Endometrium (tissue), 2 donors: Measurements from ENCODE around the gene CUTA.

ENCODE experiments used
- FAIRE-seq: peaks from 2 replicates; lab custom pipeline; 2012; peaks lifted over from hg19 to GRCh38; lab: Jason Lieb, UNC
- donor health status: control.
- donor health status: control.

Gene CUTA

DNA sequence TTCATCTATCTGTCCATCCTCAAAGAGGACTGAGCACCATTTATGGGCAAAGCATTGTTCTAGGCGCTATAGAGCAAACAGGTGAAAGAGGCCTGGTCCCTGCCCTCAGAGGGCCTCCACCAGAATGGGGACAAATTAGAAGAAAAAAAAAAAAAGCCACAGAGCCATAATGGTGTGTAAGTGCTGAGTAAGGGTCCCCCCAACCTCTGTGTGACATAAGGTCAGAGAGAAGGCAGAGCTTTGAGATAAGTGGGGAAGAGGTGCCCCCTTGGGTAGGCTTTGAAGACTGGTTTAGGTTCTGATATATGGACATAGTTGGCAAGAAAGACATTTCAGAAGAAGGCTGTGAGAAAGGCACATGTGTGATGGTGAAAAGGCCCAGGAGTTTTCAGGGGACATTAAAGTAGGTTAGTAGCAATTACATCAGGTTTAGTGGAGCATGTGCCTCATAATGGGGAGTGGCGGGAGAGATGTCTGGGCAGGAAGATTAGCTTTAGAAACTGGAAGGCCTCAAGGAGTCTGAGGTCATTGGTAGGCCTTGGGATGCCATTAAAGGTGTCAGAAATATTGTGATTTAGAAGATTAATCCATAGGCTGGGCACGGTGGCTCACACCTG is 21.2 kb upstream of the CUTA start:
- no peak for FAIRE-seq

DNA sequence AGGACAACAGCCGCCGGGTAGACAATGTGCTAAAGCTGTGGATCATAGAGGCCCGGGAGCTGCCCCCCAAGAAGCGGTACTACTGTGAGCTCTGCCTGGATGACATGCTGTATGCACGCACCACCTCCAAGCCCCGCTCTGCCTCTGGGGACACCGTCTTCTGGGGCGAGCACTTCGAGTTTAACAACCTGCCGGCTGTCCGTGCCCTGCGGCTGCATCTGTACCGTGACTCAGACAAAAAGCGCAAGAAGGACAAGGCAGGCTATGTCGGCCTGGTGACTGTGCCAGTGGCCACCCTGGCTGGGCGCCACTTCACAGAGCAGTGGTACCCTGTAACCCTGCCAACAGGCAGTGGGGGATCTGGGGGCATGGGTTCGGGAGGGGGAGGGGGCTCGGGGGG is 19.8 kb upstream of the CUTA start:
- no peak for FAIRE-seq

DNA sequence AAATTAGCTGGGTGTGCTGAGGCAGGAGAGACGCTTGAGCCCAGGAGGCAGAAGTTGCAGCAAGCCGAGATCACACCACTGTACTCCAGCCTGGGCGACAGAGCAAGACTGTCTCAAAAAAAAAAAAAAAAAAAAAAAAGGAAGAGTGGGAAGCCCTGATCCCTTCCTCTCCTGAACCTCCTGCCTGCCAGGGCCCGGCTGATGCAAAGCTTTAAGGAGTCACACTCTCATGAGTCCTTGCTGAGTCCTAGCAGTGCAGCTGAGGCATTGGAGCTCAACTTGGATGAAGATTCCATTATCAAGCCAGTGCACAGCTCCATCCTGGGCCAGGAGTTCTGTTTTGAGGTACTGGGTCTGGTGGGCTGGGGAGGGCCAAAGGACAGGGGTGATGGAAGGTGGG is 17.1 kb upstream of the CUTA start:
- no peak for FAIRE-seq

DNA sequence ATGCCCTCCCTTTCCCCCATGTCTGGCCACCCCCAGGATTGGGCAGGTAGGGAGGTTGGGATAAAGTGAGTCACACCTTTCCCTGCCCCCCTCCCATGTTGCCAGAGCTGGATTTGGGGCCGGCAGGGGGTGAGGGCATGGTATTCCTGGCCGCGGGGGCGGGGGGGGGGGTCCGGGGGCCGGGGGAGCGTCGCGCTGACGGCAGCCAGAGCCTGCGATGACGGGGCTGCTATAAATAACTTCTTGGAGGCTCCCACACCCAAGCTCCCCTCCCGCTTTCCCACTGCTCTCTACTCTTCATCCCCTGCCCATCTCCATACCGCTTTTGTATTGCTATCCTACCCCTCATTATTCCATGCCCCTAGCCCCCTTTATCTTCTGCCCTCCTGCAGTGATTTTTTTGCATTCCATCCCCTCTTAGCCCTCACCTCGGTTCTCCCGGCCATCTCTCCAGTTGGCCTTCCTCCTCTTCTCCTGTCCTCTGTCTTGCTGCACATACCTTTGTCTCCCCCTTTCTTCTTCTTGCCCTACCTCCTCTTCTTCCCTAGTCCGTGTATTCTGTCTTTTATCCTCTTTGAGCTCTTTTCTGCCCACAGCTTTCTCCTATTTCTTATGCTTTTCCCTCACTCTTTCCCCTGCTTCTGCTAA is 15.8 kb upstream of the CUTA start:
- no peak for FAIRE-seq

DNA sequence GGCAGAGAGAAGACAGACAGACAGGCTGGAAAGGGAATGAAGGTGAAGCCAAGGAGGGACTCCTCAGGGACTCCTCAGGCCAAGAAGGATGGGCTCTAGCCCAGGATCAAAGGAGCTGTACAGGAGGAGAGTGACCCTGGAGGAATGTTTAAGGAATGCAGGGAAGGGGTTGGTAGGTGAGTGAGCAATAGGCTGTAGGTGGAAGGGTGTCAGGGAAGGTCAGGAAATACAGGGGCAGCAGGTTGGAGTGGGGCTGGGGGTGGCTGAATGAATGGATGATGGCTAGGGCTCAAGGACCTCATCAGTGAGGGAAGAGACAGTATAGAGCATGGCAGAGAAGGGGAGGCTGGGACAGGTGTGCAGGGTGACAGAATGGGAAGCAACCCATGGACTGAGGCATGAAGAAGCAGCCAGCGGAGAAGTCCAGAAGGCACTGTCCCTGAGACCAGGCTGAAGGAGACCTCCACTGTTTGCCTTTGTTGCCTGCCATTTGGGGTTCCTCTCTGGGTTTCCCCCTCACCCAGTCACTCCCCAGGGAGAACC is 15.2 kb upstream of the CUTA start:
- no peak for FAIRE-seq

DNA sequence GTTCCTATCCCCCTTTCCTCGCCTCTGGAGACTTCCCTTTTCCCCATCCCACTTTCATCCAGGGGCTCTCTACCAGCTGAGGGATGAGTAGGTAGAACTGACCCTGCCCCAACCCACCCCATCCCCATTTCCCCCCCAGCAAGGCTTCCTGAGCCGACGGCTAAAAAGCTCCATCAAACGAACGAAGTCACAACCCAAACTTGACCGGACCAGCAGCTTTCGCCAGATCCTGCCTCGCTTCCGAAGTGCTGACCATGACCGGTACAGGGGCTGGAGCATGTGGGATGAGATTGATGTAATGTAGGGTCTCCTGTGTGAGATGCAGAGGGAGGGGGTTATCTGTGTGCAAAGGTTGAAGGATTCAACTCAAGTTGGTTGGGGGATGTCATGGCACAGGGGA is 14.6 kb upstream of the CUTA start:
- FAIRE-seq = no peak

DNA sequence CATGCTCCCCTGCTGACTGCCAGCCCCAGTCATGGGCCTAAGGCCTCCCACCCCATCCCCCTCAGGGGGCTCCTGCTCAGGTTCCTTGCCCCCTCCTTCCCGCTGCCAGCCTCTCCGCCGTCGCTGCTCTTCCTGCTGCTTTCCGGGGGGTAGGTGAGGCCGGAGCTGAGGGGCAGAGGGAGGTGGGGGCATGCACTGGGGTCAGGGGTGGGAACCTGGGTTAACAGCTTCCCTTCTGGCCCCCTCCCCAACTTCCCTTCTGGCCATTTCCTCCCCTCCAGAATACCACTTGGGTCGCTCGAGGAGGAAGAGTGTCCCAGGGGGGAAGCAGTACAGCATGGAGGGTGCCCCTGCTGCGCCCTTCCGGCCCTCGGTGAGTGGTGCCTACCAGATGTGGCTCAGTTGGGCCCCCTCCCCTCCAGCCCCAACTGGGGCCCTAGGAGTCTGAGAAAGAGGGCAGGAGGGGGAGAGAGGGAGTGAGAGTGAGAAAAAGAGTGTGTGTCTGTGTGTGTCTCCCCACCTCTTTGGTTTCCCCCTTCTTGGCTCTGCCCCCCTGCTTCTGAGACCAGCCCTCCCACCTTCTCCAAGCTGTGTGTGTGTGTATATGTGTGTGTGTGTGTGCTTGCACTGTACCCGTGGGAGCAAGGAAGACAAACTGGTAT is 14.1 kb upstream of the CUTA start:
- FAIRE-seq = no peak

DNA sequence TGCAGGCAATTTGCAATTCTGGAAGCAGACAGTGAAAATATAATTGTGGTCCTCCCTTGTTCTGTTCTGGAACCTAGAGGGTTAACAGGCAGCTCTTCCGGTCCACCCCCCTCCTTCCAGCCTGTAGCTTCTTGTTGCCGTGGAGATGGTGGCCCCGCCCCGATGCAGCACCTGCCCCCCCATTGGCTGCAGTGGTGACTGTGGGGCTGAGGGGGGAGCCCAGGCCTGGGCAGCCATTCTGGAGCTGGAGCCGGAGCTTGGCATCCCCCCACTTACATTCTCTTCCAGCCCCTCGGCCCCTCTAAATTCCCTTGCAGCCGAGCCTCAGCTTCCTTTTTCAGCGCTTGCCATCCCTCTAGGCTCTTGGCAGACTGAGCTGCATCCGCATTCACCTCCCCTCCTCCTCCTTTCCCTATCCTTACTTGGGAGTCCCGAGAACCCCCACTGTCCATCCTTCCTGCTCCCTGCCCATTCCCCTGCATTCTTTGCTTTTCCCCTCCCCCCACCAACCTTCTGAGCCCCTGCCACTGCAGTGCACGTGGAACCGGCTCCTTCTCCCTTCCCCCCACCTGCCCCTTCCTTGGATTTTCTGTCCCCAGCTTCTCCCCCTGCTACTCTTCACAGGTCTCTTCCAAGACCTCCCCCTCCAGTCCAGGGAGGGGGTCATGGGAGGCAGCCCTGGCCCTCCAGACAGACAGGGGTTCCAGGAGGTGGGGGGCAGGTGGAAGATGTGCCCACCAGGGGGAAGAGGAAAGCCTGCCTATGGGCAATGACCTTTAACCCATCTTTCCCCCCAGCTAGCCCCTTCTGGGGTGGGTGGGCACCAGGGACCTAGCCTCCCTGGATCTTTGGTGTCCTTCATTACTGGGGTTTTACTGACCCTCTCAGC is 13.3 kb upstream of the CUTA start:
- no peak for FAIRE-seq

DNA sequence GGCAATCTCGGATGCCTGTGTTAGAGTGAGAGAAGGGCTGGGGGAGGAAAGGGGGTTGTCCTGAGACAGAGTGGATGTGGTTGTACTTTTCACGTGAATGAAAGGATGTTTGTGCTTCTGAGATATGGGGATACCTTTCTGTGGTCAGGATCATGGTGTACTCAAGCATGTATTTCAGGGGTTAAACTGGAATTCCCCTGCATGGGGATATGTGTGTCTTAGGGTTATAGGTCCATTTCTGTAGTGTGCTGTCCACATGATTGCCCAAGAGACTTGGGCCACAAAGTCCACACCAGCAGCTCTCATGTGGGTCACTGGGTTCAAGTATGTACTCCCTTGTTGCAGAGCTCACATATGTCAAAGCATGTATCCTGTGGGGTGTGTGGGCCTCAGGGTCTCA is 12.4 kb upstream of the CUTA start:
- FAIRE-seq = no peak

DNA sequence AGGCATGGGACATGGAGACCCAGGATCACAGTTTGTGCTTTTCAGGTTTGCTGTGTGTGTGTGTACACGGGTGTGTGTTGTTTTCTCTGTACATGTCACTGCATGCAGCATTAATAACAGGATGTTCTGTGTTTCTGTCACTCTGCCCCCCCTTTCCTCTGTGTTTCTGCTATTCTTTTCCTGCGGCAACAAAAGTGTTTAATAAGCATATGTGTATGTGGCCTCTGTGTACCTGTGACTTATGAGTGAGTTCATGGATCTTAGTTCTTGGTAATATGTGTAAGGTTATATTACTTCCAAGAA is 11.8 kb upstream of the CUTA start:
- no peak for FAIRE-seq

DNA sequence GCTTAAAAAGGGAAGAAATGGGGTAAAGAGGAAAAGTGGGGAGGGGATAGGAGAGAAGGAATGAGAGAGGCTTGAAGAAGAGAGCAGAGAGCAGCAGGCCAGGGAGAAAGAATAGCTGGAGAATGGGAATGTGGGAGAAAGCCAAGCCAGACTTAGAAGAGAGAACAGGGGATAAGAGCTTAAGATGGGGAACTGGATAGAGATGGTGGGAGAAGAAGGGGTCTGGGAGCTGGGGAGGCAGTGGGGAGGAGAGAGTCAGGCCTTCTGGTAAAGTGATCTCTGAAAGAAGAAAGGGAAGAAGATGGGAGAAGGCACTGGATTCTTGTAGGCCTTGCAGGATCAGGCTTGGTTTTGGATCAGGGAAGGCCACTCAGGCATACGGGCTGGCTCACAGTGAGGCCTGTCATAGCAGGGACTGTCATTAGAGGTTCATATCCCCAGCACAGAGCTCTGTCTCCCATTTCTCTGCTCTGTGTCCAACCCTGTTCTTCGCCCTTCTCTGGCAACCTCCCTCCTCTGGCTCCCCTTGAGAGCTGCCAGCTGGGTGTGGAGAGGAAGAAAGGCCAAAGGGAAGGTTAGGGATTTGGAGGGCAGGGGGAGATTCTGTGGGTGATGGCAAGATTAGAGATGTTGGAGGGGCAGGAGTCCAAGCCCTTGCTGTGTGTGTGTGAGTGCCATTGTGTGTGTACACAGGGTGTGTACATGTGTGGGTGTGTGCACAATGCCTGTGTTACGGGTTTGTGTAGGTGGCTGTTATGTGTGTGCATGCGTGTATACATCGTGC is 11.3 kb upstream of the CUTA start:
- FAIRE-seq = no peak

DNA sequence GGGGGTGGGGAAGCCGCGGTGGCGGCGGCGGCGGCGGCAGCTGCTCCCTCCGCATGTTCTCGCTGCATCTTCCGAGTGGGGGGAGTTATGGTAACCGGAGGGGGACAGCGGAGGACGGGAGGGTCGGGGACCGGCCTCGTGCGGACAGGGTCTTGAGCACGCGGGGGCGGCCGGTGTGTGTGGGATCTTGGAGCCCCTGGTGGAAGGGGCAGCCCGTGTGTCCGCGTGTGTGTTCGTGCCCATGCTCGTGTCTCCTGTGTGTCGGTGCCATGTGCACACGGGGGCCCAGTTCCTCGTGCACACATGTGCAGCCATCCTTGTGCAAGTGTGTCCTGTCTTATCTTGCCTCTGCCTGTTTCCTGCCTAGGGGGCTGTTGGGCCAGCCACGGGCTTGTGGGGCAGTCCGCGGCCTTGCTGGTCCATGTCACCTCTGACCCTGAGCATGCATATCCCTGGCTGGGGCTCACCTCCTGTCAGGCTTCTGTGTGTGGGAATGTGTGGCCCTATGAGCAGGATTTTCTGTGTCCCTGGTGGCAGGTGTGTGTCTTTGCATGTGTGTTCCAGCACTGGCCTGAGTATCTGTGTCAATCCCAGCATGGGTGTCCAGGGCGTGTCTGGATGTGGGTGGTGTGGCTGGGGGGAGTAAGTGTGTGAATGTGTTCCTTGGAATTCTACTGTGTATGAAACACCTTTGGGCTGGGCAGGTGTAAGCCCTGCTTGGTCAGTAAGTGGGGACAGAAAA is 10.5 kb upstream of the CUTA start:
- no peak for FAIRE-seq

DNA sequence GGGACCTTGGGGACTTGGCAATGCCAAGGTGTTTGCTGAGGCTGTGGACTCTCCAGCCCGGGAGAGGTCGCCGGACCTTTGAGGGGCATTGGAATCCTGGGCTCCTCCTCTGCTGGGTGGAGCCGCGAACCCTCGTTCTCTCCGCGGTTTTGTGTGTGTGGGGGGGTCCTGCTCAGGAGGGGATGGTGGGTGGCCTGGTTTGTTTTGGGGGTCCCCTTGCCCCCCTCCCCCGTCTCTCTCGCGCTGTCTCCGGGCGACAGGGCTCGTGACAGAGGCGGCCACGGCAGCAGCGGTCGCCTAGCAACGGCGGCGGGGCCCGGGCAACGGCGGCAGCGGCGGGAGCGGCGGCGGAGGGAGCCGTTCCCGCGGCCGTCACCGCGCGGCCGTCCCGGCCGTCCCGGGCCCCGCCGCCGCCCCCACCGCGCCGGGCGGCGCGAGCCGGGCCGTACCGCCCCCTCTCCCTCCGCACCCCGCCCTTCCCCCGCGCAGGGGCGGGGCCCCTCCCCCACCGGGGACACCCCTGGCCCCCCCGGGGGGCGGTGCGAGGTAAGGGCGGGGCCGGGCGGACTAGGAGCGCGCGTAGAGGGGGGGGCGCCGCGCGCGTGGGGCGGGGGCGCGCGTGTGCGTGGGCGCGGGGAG is 9.8 kb upstream of the CUTA start:
- FAIRE-seq = no peak

DNA sequence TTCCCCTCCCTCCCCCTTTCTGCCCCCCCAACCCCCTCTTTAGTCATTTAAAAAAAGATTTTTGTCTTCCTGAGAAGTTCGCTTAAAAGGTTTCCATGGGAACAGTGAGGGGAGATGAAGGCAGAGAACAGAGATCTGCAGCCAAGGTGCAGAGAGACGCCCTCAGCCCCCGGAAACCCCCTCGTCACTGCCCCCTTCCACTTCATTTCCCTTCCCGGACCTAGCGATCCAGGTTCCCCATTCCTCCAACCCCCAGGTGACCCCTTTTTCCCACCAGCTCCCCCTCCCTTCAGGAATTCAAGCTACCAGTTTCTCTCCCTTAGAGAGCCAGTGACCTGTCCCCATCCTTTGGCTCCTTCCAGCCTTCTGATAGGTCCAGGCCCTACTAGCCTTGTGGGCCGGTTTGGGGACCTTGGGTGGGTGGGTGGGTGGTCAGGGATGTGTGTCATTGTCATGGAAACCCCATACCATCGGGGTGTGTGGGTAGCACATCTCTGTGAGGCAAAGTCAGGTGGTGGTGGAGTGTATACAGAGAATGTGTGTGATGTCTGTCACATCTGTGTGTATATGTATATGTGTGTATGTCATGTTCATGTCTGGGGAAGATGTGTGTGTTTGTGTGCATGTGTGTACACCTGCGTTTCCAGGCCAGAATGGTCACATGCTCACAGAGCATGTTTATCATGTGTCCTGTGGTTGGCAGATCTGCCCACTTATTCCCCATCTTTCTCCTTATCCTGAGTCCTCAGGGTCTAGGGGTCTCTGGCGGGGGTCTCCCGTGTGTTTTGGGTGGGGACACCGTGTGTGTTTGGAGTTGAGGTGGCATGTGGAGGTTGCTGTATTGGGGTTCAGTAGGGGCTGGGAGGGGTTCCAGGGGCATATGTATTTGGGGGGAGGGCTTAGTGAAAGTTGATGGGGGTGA is 8.9 kb upstream of the CUTA start:
- FAIRE-seq = no peak

DNA sequence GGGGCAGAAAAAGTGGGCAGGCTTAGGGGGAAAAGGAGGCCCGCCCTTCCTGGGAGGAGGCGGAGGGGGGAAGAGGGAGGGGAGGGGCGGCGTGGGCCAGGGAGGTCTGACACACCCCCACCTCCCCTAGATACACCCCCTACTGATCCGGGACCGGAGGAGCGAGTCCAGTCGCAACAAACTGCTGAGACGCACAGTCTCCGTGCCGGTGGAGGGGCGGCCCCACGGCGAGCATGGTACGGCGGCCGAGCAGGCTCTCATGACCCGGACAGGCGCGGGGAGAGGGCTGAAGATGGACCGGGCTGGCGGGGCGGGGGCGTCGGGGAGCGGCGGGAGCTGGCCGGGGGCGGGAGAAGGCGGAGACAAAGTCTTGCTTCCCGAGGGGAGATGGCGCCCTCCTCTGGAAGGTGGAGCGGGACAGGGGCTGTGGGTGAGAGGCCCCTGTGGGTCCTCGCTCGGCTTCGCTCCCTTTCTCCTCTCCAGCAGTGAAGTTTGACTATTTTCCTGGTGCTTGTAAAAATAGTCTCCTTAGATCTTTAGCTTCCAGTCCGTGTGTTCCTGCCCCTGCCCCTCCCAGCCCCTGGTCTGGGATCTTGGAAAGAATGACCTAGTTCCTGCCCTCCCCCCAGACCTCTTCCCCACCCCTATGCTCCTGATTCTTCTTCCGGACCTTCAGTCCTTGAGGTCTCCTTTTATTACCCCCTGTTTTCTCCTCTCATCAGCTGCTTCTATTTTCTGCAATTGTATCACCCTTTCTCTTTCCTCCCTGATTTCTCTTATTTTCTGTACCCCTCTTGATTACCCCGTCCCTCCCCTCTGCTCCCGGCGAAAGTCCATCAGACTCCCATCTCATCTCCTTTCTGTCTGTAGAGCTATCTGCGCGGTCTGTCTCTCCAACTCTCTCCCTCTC is 8.0 kb upstream of the CUTA start:
- FAIRE-seq = no peak

DNA sequence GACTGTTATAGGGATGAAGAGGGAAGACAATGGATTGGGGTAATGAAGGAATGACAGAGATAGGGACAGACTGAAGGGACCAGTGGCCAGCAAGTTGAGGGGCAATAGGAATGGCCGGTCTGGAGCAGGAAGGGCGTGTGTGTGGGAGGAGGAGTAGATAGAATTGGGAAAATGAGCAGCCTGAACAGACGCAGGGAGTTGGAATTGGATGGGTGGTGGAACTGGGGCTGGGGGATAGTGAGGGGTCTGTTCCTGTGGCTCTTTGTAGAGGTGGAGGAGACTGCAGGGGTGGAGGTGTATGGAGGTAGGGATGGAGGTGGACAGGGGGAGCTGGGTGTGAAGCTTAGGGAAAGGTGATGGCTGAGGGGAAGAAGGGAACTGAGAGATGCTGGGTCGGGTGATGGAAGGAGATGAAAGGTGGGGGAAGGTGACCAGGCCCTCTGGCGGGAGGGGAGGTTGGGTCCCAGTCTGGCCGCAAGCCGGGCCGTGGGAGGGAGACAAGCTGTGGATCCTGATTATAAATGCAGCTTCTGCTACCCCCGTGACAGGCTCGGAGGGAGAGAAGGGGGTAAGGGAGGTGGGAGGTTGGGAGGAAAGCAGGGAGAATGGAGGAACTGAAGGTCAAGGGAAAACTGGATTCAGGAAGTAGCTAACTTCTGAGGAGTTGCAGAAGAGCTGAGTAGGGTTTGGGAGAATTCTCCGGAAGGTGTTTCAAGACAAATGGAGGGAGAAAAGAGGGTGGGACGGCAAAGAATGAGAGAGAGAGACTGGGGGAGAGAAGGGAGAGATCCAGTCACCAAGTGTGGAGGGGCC is 7.2 kb upstream of the CUTA start:
- FAIRE-seq = no peak

DNA sequence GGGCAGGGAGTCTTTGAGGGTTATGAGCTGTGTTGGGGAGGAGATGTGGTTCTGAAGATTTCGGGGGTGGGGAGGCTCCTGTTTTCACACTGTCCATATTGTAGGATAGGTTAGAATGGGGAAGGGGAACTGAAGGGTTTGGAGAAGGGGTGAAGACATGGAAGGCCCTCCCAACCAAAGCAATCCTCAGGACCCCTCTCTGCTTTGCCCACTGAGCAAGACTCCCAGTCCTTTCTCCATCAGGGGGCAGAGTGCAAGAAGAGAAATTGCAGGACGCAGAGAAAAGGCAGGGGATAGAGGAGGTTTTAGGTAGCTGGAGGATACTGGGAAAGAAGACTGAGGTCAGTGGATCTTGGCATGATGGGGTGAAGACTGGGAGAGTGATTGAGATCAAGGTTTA is 5.9 kb upstream of the CUTA start:
- FAIRE-seq = no peak

DNA sequence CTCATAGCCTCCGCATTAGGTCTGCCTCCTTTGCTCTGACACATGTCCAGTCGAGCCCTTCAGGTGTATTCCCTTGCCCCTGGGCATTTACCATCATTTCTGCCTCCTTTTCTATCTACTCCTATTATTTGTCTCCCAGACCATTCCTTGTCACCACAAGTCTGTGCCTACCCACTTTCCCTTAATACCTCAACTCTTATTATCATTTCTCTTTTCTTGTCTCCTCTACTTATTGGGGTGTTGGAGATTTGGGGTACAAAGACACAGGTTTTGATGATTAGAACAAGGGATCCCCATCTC is 3.4 kb upstream of the CUTA start:
- FAIRE-seq = no peak
